H9 (cell line): Measurements from ENCODE around the gene CD300H. TPM values are rescaled to one million over a fixed set of nuclear protein-coding genes. Genes with fewer than 3 reads are reported as not detected.
"Not testable (repeated sequence)": the region's sequence is repeated elsewhere in the genome, so short reads cannot be mapped to it uniquely, and the experiment has no call there.

Experiments
- DNase-seq: peaks from one replicate; pipeline ENCODE4 v3.0.0-alpha.2; 2017
- H2AFZ ChIP-seq: one replicate; pipeline ENCODE4 v1.6.1; 2013; ENCODE audit warnings: mild to moderate bottlenecking, low read length, control low read depth, moderate library complexity
- H2AK5ac ChIP-seq: 2 replicates; pipeline ENCODE4 v1.6.1; 2013; ENCODE audit warnings: low read length, control low read depth, mixed read lengths; ENCODE audit not compliant: insufficient read length
- H2BK120ac ChIP-seq: one replicate; pipeline ENCODE4 v1.6.1; 2013; ENCODE audit warnings: low read depth, mild to moderate bottlenecking, low read length, control low read depth, inconsistent platforms; ENCODE audit not compliant: poor library complexity, severe bottlenecking
- H2BK12ac ChIP-seq: 2 replicates; pipeline ENCODE4 v1.6.1; 2013; ENCODE audit warnings: low read length, control low read depth, mixed read lengths, low read depth; ENCODE audit not compliant: insufficient read length
- H2BK15ac ChIP-seq: 2 replicates; pipeline ENCODE4 v1.6.1; 2013; ENCODE audit warnings: low read depth, low read length, control low read depth
- H2BK20ac ChIP-seq: one replicate; pipeline ENCODE4 v1.6.1; 2013; ENCODE audit warnings: low read depth, mild to moderate bottlenecking, low read length, control low read depth, inconsistent platforms; ENCODE audit not compliant: poor library complexity, severe bottlenecking
- H2BK5ac ChIP-seq: 2 replicates; pipeline ENCODE4 v1.6.1; 2013; ENCODE audit warnings: low read length, control low read depth, mixed read lengths; ENCODE audit not compliant: insufficient read length
- H3K14ac ChIP-seq: 2 replicates; pipeline ENCODE4 v1.6.1; 2013; ENCODE audit warnings: low read length, control low read depth; ENCODE audit not compliant: insufficient read depth
- H3K18ac ChIP-seq: 2 replicates; pipeline ENCODE4 v1.6.1; 2013; ENCODE audit warnings: low read depth, mild to moderate bottlenecking, mixed read lengths, low read length, control low read depth; ENCODE audit not compliant: insufficient read length
- H3K23ac ChIP-seq: 2 replicates; pipeline ENCODE4 v1.6.1; 2013; ENCODE audit warnings: low read length, control low read depth, mixed read lengths, low read depth; ENCODE audit not compliant: insufficient read length
- H3K23me2 ChIP-seq: 2 replicates; pipeline ENCODE4 v1.6.1; 2013; ENCODE audit warnings: low read depth, mild to moderate bottlenecking, mixed read lengths, low read length, control low read depth; ENCODE audit not compliant: insufficient read length, poor library complexity, severe bottlenecking
- H3K27ac ChIP-seq: 2 replicates; pipeline ENCODE4 v1.5.1; 2013; ENCODE audit warnings: low read length, control low read depth, mixed read lengths, low read depth; ENCODE audit not compliant: insufficient read length
- H3K27me3 ChIP-seq: 2 replicates; pipeline ENCODE4 v1.6.1; 2013; ENCODE audit warnings: low read length, control low read depth, inconsistent platforms; ENCODE audit not compliant: insufficient read depth
- H3K4ac ChIP-seq: 2 replicates; pipeline ENCODE4 v1.6.1; 2013; ENCODE audit warnings: low read depth, mild to moderate bottlenecking, control low read depth, inconsistent platforms, low read length, moderate library complexity
- H3K4me1 ChIP-seq: 2 replicates; pipeline ENCODE4 v1.6.1; 2013; ENCODE audit warnings: low read length, control low read depth, inconsistent platforms; ENCODE audit not compliant: insufficient read depth
- H3K4me2 ChIP-seq: 2 replicates; pipeline ENCODE4 v1.6.1; 2013; ENCODE audit warnings: low read length, control low read depth, mixed read lengths; ENCODE audit not compliant: insufficient read length, insufficient read depth
- H3K56ac ChIP-seq: 2 replicates; pipeline ENCODE4 v1.6.1; 2013; ENCODE audit warnings: low read depth, mild to moderate bottlenecking, mixed read lengths, low read length, control low read depth; ENCODE audit not compliant: insufficient read length
- H3K79me1 ChIP-seq: 2 replicates; pipeline ENCODE4 v1.6.1; 2013; ENCODE audit warnings: low read depth, mild to moderate bottlenecking, moderate library complexity, low read length, control low read depth, inconsistent platforms; ENCODE audit not compliant: insufficient read depth, poor library complexity, severe bottlenecking
- H3K79me2 ChIP-seq: 2 replicates; pipeline ENCODE4 v1.6.1; 2013; ENCODE audit warnings: low read length, control low read depth, inconsistent platforms; ENCODE audit not compliant: insufficient read depth
- H3K9ac ChIP-seq: 2 replicates; pipeline ENCODE4 v1.6.1; 2013; ENCODE audit warnings: low read length, control low read depth, mixed read lengths; ENCODE audit not compliant: insufficient read length; ENCODE audit errors: extremely low read depth
- H3K9me3 ChIP-seq: one replicate; pipeline ENCODE4 v1.6.1; 2013; ENCODE audit warnings: low read depth, low read length, inconsistent platforms; ENCODE audit not compliant: control insufficient read depth
- H3T11ph ChIP-seq: one replicate; pipeline ENCODE4 v1.6.1; 2013; ENCODE audit warnings: mild to moderate bottlenecking, low read length, control low read depth, inconsistent platforms
- H4K20me1 ChIP-seq: one replicate; pipeline ENCODE4 v1.6.1; 2013; ENCODE audit not compliant: control insufficient read depth, insufficient read length, insufficient read depth
- H4K5ac ChIP-seq: 2 replicates; pipeline ENCODE4 v1.6.1; 2013; ENCODE audit warnings: low read depth, mild to moderate bottlenecking, mixed read lengths, low read length, control low read depth; ENCODE audit not compliant: insufficient read length
- H4K8ac ChIP-seq: replicated peaks from 2 replicates; pipeline ENCODE4 v1.6.1; 2013; ENCODE audit warnings: low read length, control low read depth, mixed read lengths, low read depth; ENCODE audit not compliant: insufficient read length
- H4K91ac ChIP-seq: 2 replicates; pipeline ENCODE4 v1.6.1; 2013; ENCODE audit warnings: low read depth, mild to moderate bottlenecking, moderate library complexity, mixed read lengths, low read length, control low read depth; ENCODE audit not compliant: insufficient read length
- H3K27ac Mint-ChIP-seq, 3 experiments: 2 replicates in 2 of 3; 3 replicates in 1 of 3; pipeline ENCODE4 v1.8.0; 2020 to 2021; ENCODE audit warnings: mixed read lengths in 3 of 3, mild to moderate bottlenecking in 1 of 3, moderate library complexity in 1 of 3
- H3K27me3 Mint-ChIP-seq: 2 replicates; pipeline ENCODE4 v1.8.0; 2021; ENCODE audit warnings: low read depth, mild to moderate bottlenecking, moderate library complexity, mixed read lengths
- H3K36me3 Mint-ChIP-seq, 3 experiments: 2 replicates in 2 of 3; 3 replicates in 1 of 3; pipeline ENCODE4 v1.8.0; 2020 to 2021; ENCODE audit warnings: low read depth in 3 of 3, mixed read lengths in 3 of 3; ENCODE audit not compliant: insufficient read depth in 1 of 3
- H3K4me1 Mint-ChIP-seq, 2 experiments: 2 replicates each; pipeline ENCODE4 v1.8.0; 2020; ENCODE audit warnings: mixed read lengths in 2 of 2
- H3K4me3 Mint-ChIP-seq, 2 experiments: 2 replicates in 1 of 2; 3 replicates in 1 of 2; pipeline ENCODE4 v1.8.0; 2020 to 2021; ENCODE audit warnings: mild to moderate bottlenecking in 2 of 2, mixed read lengths in 2 of 2, moderate library complexity in 1 of 2
- H3K9me3 Mint-ChIP-seq, 2 experiments: 2 replicates in 1 of 2; 3 replicates in 1 of 2; pipeline ENCODE4 v1.8.0; 2020; ENCODE audit warnings: mild to moderate bottlenecking in 2 of 2, mixed read lengths in 2 of 2, moderate library complexity in 1 of 2
- CTCF ChIP-seq: fragments of 200-600 bp; sonication (generic); conservative IDR thresholded peaks from 3 replicates; pipeline ENCODE4 v1.8.0; 2021; ENCODE audit warnings: antibody characterized with exemption, mild to moderate bottlenecking
- WGBS: extraction: QIAGEN DNeasy Blood & Tissue Kit; methylation state at CpG from one replicate; pipeline ENCODE4 v1.1.7; 2013; ENCODE audit warnings: missing lambda C conversion rate, low lambda C conversion rate, mixed read lengths; ENCODE audit not compliant: insufficient read length; ENCODE audit errors: extremely low coverage; 5-methylcytosine and 5-hydroxymethylcytosine counted together
- total RNA-seq: library from RNA; stranded (reverse); gene quantifications from 2 replicates; pipeline ENCODE4 v1.2.1, GENCODE V29; 2021

CD300H gene
- total RNA-seq, 1 experiment from 2014 or later, result not detected

GRCh38 chr17:74558882-74559519 lies 8.3 kb downstream of the CD300H start:
- Mint-ChIP-seq H3K4me3 (no peak overlapping the region), H3K9me3 (peaks cover 23 to 35% of the 10 kb centered on the region in 2 experiments), H3K4me1 (peaks cover 11 to 12% of the 10 kb centered on the region in 2 experiments), H3K27ac (peak overlapping the region in 1 of 3 experiments; percentile 42; a peak in 3 of 7 replicates), H3K27me3 (peaks cover 54% of the 10 kb centered on the region), H3K36me3 (peaks cover 12 to 28% (median 14%) of the 10 kb centered on the region in 3 experiments)
- Histone ChIP-seq H3K79me1 (no peaks in the 10 kb centered on the region), H2BK15ac (no peak overlapping the region), H3K18ac (no peak overlapping the region), H4K8ac (no peak overlapping the region), H4K20me1 (no peaks in the 10 kb centered on the region), H3K4me1 (no peaks in the 10 kb centered on the region), H2AFZ (no peak overlapping the region), H3K79me2 (no peaks in the 10 kb centered on the region), H2BK20ac (no peak overlapping the region), H3K56ac (no peak overlapping the region), H2BK12ac (no peak overlapping the region), H4K91ac (no peak overlapping the region), H2AK5ac (no peak overlapping the region), H3K4ac (no peak overlapping the region), H3K14ac (no peak overlapping the region), H3K9ac (no peak overlapping the region), H3K27ac (no peak overlapping the region), H3K9me3 (peaks cover 9% of the 10 kb centered on the region), H3K4me2 (no peak overlapping the region), H2BK120ac (no peak overlapping the region), H2BK5ac (no peak overlapping the region), H3K27me3 (0 out of 2 replicates have a peak, but pooled peaks cover 2% of the 10 kb centered on the region), H3K23me2 (no peaks in the 10 kb centered on the region), H4K5ac (no peak overlapping the region), H3T11ph (no peak overlapping the region), H3K23ac (no peak overlapping the region)
- DNase-seq, result peak; percentile 44
- no CpG with 5 or more reads among the region's 6 CpGs for WGBS
- no peak for TF ChIP-seq CTCF

- H3K27ac Mint-ChIP-seq, result peak overlapping the region in 2 of 3 experiments; percentile 37 to 46; a peak in 1 of 7 replicates
- not testable (repeated sequence) for H3K9ac ChIP-seq, H3K9me3 ChIP-seq, H4K91ac ChIP-seq, H2AK5ac ChIP-seq, H4K5ac ChIP-seq, H2AFZ ChIP-seq, H3K18ac ChIP-seq, H2BK5ac ChIP-seq, H3K79me1 ChIP-seq, H4K20me1 ChIP-seq, H3K4me3 Mint-ChIP-seq, H2BK12ac ChIP-seq, H3K4ac ChIP-seq, H3K27ac ChIP-seq, H2BK20ac ChIP-seq, H3K23me2 ChIP-seq, H3K14ac ChIP-seq, H2BK15ac ChIP-seq, H3K4me1 ChIP-seq, H3K79me2 ChIP-seq, DNase-seq, H3T11ph ChIP-seq, H3K23ac ChIP-seq, H3K56ac ChIP-seq, H4K8ac ChIP-seq, H2BK120ac ChIP-seq, H3K27me3 ChIP-seq, H3K4me2 ChIP-seq
- H3K36me3 Mint-ChIP-seq, result peaks cover 12 to 28% (median 14%) of the 10 kb centered on the region in 3 experiments
- H3K27me3 Mint-ChIP-seq, result peaks cover 56% of the 10 kb centered on the region
- H3K9me3 Mint-ChIP-seq, result peaks cover 23 to 32% of the 10 kb centered on the region in 2 experiments
- H3K4me1 Mint-ChIP-seq, result peaks cover 11 to 12% of the 10 kb centered on the region in 2 experiments
- no CpG with 5 or more reads among the region's 4 CpGs for WGBS
These were observed 8.9 kb downstream of the CD300H start for GRCh38 chr17:74558402-74558801.
